ENCODE results near the gene PALLD. TPM values are rescaled to one million over a fixed set of nuclear protein-coding genes. Genes with fewer than 3 reads are reported as not detected.

Gene PALLD
- total and polyA plus RNA-seq, 2 donors (not counting 3 experiments of a cell fraction or from before 2014, with no cell fraction given), result 13.4 to 48.2 TPM

GRCh38 chr4:168835880-168836454 lies 339.1 kb downstream of the PALLD start:
- H3K4me2 ChIP-seq (ENCODE audit: insufficient read depth, low read length), result no peak overlapping the region
- no peak overlapping the region for H3K9ac ChIP-seq (replicated peaks; ENCODE audit: extremely low read depth, insufficient read depth, low read length)
- H3K4me1 ChIP-seq (ENCODE audit: control insufficient read depth, extremely low read depth, insufficient read depth, low read length), result peaks cover 17% of the 10 kb centered on the region
- ChIA-PET POLR2A (no interaction called here), CTCF (interaction anchor here (0.8 to 0.9 kb wide), 2 partner anchors 40 to 126 kb away, joined by 3 to 4 read pairs; no protein-coding TSS in a partner anchor)
- FAIRE-seq (no peak), DNase-seq (ENCODE audit: low read depth, low spot score) (no peak)
- intact Hi-C loops (cut with micrococcal nuclease), result no loop called here
- no peaks in the 10 kb centered on the region for H3K9me3 ChIP-seq (replicated peaks; ENCODE audit: control insufficient read depth, insufficient read depth, low read length)
- peaks cover 15% of the 10 kb centered on the region for H3K79me2 ChIP-seq (ENCODE audit: control insufficient read depth, insufficient read depth, low read length)
- H3K4me3 ChIP-seq (replicated peaks in 1 of 3; ENCODE audit: insufficient read depth in 1 of 3, low read depth in 1 of 3, low read length in 3 of 3), result no peak overlapping the region
- H3K36me3 ChIP-seq (ENCODE audit: control insufficient read depth in 2 of 2, extremely low read depth in 1 of 2, insufficient read depth in 2 of 2, low read length in 2 of 2), result no peaks in the 10 kb centered on the region
- H3K27ac ChIP-seq (ENCODE audit: insufficient read depth, low read depth, low read length), result no peak overlapping the region
- no peak overlapping the region for H2AFZ ChIP-seq (ENCODE audit: low read depth, low read length)
- no peaks in the 10 kb centered on the region for H3K9me1 ChIP-seq (replicated peaks; ENCODE audit: control insufficient read depth, extremely low read depth, insufficient read depth, low read length)
- no TSS peak for BruUV-seq (replicated peaks)
- TF ChIP-seq POLR2AphosphoS5 (IDR thresholded peaks at IDR 0.05; ENCODE audit: insufficient read depth, low read depth, low read length) (no peak), MYC (IDR thresholded peaks at IDR 0.05; ENCODE audit: low read depth, low read length) (no peak), GATA2 (IDR thresholded peaks at IDR 0.05; ENCODE audit: insufficient read depth, insufficient read length, low read depth, low read length) (no peak), POLR2A (IDR thresholded peaks at IDR 0.05; ENCODE audit: low read depth, low read length) (no peak), JUN (IDR thresholded peaks at IDR 0.05; ENCODE audit: borderline replicate concordance, insufficient read depth, insufficient read length, low read depth) (no peak), CTCF (IDR thresholded peaks at IDR 0.05; ENCODE audit: extremely low read depth in 1 of 2, insufficient read depth in 1 of 2, low read depth in 1 of 2, low read length in 2 of 2) (no peak), FOS (IDR thresholded peaks at IDR 0.05; ENCODE audit: borderline replicate concordance, insufficient read depth, low read length) (no peak)
- TF ChIP-seq, protein P1, sequence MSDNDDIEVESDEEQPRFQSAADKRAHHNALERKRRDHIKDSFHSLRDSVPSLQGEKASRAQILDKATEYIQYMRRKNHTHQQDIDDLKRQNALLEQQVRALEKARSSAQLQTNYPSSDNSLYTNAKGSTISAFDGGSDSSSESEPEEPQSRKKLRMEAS (IDR thresholded peaks at IDR 0.05; ENCODE audit: insufficient read depth, insufficient read length), result no peak
- H3K27me3 ChIP-seq (ENCODE audit: control insufficient read depth in 2 of 2, insufficient read depth in 2 of 2, low read length in 2 of 2), result no peaks in the 10 kb centered on the region
- H4K20me1 ChIP-seq (replicated peaks; ENCODE audit: control insufficient read depth, extremely low read depth, insufficient read depth, low read length), result no peaks in the 10 kb centered on the region
- dilution Hi-C loops (cut with MboI; ENCODE audit: extremely low pct_ligation_motif_present, low sequenced_read_pairs), result no loop called here

Measured in endothelial cell of umbilical vein (primary cell).